Measurements from ENCODE around the gene TMEM179B.
"Not testable (repeated sequence)": the region's sequence is repeated elsewhere in the genome, so short reads cannot be mapped to it uniquely, and the experiment has no call there.

Gene TMEM179B, protein sequence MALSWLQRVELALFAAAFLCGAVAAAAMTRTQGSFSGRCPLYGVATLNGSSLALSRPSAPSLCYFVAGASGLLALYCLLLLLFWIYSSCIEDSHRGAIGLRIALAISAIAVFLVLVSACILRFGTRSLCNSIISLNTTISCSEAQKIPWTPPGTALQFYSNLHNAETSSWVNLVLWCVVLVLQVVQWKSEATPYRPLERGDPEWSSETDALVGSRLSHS

DNA sequence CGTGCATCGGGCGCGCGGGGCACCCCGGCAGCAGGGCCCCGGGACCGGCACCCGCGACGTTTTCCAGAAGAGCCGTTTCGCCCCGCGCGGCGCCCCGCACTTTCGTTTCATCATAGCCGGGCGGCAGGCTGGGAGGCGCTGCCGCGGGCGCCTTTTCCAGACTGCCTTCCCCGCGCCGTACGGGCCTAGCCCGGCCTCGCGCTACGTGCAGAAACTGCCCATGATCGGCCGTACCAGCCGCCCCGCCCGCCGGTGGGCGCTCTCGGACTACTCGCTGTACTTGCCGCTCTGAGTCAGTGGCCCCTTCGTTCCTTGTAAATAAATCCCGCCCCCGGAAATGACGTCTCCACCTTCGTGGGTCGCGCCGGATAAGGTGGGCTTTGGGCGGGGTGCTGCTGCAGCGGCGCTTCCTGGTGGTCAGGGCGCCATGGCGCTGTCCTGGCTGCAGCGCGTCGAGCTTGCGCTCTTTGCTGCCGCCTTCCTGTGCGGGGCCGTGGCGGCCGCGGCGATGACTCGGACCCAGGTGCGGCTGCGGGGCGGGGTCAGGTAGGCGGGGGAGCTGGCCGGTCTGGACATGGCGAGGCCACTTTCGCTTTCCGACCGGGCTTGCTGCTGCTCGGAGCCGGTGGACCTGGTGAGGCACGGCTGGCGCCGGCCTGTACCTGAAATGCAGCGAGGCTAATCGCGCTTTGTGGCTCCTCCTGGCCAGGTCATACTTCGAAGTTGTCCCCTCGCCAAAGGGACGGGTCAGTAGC lies at the start of gene TMEM179B:
TMEM179B (plus strand) TSS at position 398 of the 755 bp plus-strand sequence; CDS start at position 428, 30 bp downstream.
- FAIRE-seq = no peak

DNA sequence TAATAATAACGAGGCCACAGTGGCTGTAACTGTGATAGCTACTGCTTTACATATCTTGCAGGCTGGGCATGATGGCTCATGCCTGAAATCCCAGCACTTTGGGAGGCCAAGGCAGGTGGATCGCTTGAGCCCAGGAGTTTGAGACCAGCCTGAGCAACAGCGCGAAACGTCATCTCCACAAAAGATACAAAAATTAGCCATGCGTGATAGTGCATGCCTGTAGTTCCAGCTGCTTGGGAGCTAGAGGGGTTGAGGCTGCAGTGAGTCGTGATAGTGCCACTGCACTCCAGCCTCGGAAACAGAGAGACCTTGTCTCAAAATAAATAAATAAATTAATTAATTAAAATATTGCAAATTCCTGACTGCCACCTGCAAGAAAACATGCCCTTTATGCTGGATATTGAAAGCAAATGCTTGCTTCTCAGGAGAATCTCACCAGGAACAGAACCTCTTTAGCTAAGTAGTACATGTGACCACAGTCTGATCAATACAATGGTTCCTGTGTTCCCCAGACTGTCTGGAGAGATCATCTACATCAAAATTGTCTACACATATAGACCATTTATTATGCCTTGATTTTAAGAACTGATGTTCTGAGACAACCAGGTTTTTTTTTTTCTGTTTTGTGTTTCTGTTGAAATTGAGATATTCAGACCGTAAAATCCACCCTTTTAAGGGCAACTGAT lies 39.6 kb upstream of the TMEM179B start:
- no peak for FAIRE-seq

DNA sequence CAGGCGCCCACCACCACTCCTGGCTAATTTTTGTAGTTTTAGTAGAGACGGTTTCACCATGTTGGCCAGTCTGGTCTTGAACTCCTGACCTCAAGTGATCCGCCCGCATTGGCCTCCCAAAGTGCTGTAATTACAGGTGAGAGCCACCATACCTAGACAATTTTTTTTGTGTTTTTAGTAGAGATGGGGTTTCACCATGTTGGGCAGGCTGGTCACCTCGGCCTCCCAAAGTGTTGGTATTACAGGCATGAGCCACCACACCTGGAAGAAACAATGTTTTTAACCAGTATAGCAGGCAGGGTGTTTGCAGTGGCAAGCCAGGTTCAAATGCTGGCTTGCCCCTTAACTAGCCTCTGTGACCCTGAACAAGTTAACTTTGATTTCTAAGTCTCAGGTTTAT lies 37.3 kb upstream of the TMEM179B start:
- not testable (repeated sequence) for FAIRE-seq

DNA sequence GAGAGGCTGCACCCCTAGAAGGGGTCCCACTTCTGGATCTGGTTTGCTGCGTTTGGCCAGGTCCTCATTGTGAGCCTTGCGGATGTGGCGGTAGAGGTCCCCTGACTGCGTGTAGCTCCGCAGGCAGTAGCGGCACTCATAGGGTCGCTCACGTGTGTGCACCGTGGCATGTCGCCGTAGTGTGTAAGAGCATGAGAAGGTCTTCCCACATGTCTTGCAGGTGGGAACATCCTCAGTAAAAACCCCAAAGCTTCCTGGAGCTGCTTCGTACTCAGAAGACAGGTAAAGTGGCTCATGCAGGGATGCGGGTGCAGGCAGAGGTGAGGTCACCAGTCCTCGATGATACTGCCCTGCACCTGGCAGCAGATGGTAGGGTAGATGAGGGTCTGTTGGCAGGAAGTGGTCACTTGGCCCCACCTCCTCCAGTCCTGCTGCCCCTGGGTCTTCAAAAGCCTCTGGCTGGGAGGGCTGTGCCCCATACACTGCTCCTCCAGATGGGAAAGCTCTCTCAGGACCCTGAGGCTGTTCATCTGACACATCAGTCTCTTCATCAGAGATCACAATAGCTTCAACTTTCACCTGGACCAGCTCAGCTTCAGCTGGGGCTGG lies 34.9 kb upstream of the TMEM179B start:
- no peak for FAIRE-seq

DNA sequence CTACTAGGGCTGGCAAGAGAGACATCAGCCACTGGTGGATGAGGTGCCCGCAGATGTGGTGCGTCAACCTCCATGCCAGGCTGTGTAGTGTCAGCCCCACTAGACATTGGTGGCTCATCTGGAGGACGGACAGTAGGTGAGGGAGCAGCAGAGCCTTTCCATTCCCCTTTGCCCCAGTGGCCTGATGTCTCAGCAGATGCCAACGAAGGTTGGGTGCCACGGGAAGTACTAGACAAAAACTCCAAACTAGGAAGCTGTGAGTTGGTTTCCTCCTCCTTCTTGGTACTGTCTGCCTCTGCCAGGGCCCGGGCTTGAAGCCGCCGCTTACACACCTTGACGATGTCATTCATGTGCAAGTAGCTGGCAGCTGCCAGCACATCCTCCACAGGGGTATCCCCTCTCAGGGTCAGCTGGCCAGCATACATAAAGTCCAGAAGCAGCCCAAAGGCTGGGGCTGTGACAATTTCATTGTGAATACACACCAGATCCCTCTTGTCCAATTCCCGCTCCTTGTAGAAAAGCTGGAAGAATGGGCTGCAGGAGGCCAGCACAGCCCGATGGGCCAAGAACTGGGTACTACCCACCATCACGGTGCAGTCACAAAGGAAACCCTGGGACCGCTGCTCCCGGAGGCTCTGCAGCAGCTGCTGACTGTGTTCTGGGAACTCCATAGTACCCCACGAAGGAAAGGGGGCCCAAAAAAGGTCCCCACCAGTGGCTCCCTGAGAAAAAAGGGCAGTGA lies 34.0 kb upstream of the TMEM179B start:
- no peak for FAIRE-seq

DNA sequence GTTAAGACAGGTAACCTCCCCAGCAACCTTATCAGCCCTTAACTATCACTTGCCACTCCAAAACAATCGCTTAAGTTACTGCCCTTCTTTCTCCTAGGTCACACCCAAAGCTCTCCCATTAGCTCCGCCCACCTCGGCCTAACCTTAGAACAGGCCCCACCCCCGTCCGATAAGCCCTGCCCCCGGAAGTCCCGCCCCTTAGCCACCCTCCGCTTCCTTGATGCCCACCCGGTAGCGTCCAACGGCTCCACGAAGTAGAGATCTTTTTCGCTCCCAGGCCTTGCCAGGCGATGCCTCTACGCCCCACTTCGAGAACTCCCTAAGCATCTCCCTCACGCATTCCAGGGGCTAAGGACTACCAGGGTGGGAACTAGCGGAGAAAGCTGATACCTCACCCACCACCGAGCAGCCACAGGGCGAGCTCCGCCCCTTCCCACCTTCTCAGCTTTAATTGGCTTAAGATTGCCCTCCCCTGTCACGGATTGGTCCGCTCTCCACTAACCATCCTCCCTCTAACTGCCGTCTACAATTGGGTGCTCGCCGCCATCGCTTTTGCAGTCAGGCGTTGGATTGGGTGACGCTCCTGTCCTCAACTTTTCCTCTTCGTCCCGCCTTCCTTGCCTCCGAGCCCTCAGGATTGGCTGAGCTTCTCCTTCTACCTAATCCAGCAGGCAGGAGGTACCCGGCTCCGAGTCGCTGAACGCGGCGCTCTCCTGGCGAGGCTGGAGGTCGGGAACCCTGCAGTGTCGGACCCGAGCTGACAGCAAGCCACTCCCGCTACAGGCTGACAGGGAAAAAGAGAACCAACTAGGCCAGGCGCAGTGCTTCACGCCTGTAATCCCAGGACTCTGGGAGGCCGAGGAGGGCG lies 33.2 kb upstream of the TMEM179B start, which contains the start of gene ZBTB3:
ZBTB3 (minus strand) TSS at position 425 of the 868 bp plus-strand sequence. CDS start 496 bp downstream, outside the sequence.
- FAIRE-seq = peak; percentile 92

DNA sequence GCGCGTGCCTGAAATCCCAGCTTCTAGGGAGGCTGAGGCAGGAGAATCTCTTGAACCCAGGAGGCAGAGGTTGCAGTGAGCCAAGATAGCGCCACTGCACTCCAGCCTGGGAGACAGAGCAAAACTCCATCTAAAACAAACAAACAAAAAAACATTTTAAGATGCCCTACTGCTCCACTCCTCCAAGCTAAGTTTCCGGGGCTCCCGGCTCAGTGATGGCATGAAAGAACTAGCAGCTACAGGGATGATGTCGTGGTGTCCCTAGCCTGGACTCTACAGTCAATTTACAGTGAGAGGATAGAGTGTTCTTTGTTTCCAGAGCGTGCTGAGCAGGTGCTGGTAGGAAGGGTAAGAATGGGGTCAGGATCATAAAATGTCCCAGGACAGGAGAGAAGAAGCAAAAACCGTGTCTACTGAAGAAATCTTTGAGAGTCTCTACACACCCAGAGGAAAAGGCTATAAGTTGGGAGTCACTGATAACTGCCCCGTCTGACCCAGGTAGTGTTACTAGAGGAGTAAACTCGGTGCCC lies 32.1 kb upstream of the TMEM179B start:
- FAIRE-seq = no peak

DNA sequence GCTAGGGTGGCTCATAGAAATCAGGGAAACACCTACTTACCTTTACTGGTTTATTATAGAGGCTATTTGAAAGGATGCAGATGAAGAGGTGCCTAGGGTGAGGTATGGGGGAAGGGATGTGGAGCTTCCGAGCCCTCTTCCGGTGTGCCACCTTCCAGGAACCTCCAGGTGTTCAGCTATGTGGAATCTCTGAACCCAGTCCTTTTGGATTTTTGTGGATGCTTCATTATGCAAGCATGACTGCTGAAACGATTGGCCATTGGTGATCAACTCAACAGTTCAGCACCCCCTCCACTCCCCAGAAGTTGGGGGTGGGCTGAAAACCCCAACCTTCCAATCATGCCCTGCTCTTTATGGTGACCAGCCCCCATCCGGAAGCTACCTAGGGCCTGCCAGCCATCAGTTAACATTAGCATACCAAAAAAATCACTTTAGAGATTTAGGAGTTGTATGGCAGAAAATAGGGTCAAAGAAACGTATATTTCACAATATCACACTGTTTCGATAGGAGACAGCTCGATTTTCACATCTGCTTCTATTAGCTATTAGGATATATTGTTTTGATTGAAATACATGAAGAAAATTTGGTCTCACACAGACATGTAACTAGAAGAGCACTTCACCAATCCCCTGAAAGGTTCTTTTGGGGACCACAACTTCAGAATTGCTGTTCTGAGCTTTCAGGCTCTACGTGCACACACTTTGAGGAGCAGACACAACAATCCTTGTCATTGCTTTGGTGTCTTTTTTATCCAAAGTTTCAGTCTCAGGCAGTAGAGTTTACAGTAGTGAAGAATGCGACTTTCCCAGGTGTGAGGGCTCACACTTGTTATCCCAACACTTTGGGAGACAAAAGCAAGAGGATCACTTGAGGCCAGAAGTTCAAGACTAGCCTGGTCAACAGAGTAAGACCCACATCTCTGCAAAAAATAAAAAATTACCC lies 29.1 kb upstream of the TMEM179B start:
- no peak for FAIRE-seq

DNA sequence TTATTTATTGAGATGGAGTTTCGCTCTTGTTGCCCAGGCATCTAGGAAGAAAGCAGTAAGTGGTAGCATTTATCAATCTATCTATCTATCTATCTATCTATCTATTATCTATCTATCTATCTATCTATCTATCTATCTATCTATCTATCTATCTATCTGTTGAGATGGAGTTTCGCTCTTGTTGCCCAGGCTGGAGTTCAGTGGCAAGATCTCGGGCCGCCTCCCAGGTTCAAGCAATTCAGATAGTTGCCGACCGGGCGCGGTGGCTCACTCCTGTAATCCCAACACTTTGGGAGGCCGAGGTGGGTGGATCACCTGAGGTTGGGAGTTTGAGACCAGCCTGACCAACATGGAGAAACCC lies 26.4 kb upstream of the TMEM179B start:
- not testable (repeated sequence) for FAIRE-seq

DNA sequence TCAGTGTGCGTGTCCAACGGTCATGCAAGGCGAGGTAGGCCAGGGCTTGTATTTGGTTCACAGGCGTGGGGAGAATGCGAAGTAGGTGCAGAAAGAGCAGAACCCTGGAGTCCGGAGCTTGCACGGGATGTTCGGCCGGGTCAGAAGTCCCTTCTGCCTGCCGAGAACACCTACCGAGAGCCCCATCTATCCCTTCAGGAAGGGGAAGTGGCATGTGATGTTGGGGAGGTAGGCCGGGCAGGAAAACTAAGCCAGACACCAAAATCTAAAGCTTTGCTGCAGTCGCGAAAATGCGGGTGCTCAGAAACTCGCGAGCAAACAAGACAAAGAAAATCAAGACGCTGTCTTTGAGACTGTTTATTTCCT lies 16.4 kb upstream of the TMEM179B start:
- FAIRE-seq = no peak

DNA sequence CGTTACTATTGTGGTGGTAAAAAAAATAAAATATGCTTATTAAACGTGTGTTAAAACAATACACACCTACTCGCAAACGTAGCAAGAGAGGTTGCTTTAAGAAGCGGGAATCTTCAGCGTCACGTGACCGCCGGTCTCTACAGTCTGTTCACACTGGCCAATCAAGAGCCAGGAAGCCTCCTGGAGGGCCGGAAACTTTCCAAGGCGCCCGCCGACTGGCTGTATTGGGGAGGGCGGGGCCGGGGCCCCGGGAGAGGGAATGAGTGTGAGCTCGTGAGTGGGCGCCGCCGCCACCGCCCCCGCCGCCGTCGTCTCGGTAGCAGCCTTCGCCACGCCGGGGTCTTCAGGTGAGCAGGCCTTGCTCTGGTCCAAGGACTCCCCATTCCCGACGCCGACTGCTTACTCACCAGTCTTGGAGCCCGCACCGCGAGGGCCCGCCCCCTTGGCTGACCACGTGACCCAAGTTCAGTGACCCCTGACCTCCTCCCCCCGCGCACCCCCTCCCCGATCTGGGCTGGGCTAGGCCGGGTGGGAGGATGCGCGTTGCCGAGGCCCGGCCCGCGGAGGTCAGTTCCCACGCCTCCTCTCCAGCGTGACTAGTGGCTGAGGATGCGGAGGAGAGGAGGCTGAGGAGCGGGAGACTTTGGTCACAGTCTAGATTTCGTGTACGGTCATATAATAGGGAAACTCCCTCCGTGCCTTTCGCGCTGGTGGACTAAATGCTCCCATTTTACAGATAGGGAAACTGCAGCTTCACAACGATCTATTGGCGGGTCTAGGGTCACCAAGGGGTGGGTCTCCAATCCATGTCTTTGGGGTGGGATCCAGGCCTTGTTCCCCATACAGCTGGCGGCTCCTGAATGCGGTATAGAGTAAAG lies 15.8 kb upstream of the TMEM179B start, which contains the start of gene TAF6L:
TAF6L (plus strand) TSS at position 253 of the 878 bp plus-strand sequence. CDS start 4,388 bp downstream, outside the sequence.
- FAIRE-seq = no peak

DNA sequence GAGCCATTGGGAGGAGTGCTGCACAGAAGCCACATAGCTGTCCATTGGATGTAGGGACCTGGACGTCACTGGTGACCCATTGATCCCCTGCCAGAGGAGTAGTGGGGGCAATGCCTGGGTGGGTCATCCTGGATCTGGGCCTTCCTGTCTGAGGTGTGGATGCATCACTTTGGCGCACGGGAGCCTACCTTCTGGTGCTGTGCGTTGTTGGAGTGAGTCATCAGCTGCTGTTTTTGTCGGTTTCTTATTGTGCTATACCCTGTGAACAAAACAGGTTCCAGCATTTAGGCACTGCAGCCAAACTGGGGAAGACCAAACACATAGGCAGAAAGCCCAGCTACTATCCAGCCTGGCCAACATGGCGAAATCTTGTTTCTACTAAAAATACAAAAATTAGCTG lies 12.8 kb upstream of the TMEM179B start:
- FAIRE-seq = no peak

DNA sequence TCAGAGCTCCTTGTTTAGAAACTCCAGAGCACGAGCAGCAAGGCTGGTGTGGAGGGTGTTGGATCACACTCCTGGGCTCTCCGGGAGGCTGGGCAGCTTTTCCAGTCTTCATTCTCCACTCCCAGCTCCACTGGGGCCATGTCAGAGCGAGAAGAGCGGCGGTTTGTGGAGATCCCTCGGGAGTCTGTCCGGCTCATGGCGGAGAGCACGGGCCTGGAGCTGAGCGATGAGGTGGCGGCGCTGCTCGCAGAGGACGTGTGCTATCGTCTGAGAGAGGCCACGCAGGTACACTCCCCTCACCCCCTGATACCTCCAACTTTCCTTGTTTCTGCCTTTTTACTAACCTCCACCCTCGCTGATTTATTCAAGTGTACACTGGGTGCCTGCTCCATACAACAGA lies 11.6 kb upstream of the TMEM179B start:
- no peak for FAIRE-seq

DNA sequence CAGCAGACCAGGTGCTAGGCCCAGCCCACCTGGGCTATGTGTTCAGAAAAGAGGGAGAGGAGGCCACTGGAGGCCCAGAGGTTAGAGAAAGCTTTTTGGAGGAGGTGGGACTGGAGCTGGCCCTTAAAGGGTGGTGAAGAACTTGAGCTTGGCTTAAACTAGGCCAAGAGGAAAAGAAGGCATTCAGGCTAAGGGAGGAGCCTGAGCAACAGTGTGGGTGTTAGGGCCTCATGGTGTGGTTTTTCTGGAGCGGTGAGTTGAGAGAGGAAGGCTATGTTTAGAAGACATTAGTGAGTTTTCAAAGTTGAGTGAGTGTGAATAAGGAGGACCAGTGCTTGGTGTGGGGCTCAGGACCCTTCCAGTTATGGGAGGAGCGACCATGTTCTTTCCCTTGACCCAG lies 9.8 kb upstream of the TMEM179B start:
- no peak for FAIRE-seq

DNA sequence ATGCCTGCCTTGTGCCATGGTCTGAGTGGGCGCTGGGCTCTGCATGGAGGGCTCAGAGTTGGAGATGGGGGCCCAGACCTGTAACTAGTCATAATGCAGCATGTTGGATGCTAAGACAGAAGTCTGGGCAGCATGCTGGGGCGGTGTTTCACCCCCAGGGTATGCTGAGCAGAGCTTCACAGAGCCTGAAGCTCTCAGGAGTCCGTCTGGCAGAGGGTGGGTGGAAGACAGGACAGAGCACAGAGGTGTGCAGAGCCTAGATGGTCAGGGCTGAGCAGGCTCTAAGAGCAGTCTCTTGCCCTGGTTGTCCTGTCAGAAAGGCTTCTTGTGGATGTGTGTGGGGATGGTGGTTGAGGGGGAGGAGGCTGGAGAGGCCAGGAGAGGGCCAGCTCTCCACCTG lies 8.8 kb upstream of the TMEM179B start:
- FAIRE-seq = no peak

DNA sequence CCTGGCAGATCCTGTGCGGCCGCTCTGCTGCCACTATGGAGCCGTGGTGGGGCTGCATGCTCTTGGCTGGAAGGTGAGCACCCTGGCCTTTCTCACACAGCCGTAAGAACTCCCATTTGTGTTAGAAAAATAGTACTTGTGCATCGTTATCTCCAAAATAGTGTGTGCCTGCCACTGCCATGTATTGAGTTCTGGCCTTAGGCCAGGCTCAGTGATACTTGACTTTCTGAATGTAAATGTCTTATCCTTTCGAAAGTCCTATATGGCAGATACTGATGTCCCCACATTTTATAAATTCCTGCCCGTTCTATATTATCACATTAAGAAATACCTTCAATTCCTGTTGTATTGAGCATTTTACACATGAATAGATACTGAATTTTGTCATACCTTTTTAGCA lies 4.4 kb upstream of the TMEM179B start:
- FAIRE-seq = no peak

DNA sequence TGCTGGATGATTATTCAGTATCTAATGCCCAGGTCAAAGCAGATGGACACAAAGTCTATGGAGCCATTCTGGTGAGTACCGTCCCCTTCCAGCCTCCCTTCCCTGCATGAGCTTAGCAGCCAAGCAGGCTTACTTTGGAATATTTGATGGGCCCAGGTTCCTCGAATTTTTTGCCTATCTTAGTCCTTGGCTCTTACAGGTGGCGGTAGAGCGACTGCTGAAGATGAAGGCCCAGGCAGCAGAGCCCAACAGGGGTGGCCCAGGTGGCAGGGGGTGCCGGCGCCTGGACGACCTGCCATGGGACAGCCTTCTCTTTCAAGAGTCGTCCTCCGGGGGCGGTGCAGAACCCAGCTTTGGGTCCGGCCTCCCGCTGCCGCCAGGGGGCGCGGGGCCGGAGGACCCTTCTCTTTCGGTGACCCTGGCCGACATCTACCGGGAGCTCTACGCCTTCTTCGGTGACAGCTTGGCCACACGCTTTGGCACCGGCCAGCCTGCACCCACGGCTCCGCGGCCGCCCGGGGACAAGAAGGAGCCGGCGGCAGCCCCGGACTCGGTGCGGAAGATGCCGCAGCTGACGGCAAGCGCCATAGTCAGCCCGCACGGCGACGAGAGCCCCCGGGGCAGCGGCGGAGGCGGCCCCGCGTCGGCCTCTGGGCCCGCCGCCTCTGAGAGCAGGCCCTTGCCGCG lies 741 bp upstream of the TMEM179B start:
- no peak for FAIRE-seq

DNA sequence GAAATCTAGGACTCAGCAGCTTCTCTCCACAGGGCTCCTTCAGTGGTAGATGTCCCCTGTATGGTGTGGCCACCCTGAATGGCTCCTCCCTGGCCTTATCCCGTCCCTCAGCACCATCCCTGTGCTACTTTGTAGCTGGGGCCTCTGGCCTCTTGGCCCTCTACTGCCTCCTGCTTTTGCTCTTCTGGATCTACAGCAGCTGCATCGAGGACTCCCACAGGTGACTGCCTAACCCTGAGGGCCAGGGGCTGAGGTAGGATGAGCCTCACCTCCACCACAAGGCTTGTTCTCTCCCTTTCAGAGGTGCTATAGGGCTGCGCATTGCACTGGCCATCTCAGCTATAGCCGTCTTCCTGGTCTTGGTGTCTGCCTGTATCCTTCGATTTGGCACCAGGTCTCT lies 1.8 kb downstream of the TMEM179B start:
- no peak for FAIRE-seq

DNA sequence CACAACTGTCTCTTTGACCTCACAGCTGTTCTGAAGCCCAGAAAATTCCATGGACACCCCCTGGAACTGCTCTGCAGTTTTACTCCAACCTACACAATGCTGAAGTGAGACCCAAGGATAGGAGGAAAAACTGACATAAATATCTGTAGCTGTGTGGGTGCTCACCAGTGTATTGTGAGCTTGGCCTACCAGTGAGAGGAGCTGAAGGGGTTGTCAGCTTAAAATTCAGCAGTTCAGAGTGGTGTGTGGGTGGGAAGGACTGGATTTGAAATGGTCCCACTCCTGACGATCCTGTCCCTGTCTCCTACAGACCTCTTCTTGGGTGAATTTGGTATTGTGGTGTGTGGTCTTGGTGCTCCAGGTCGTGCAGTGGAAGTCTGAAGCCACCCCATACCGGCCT lies 2.4 kb downstream of the TMEM179B start:
- FAIRE-seq = no peak

Data from TTC549 (cell line).